IPS-NIHi7 (cell line): ENCODE measurements around the gene WDHD1.
"Not testable (repeated sequence)": the region's sequence is repeated elsewhere in the genome, so short reads cannot be mapped to it uniquely, and the experiment has no call there.

Experiments
- DNase-seq: peaks from one replicate; pipeline ENCODE4 v3.0.0; 2012; ENCODE audit warnings: mixed read lengths; ENCODE audit errors: extremely low spot score

WDHD1 gene

DNA sequence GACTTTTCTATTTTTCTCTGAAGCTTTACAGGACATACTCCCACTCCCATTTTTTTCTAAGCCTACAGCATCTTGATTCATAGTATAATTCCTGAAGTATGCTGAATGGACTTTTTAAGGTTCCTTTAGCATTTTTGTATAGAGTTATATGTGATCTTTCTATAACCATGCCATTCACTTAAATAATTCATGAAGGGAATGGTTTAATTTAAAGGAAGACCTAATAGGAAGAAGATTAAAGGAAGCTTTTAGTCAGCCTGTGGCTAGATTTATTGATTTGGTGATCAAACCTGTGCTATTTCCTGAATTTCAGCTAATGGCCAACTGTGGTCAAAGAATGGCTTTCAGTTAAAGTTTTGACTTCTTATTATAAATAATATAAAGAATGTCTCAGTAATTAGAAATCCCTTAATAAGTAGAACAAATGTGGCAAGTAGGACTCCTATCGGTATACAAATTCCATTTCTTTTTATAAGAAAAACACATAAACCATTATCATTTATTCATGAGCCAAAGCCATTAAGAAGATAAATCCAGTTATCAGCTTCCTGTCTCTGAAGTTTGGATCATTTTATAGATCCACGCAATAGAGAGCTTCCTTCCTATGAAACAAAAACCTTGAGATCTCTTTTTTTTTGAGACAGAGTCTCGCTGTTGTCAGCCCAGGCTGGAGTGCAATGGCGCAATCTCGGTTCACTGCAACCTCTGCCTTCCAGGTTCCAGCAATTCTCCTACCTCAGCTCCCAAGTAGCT lies 20.6 kb upstream of the WDHD1 start:
- no peak for DNase-seq

- DNase-seq: no peak
Measured at GRCh38 chr14:55045087-55045486, 18.2 kb upstream of the WDHD1 start.

- no peak for DNase-seq
Measured at GRCh38 chr14:55043528-55043927, 16.6 kb upstream of the WDHD1 start.

DNA sequence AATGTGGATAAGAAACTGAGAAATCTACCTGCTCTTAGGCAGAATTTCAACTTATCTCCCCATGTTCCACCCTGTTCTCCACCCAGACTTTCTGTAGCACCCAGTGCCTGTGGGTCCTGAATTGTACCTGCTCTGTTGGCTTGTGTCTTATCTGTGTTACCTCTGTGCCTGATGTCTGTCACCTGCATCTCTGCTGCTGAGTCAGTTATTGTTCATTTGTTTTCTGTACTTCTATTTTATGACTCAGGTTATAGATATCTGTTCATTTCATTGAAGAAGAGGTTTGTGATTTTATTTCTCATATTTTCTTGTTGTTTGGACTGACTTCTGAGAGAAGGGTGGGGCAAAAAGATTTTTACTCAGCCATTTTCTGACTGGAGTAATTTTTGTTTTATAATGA lies 11.8 kb upstream of the WDHD1 start:
- DNase-seq: no peak

DNA sequence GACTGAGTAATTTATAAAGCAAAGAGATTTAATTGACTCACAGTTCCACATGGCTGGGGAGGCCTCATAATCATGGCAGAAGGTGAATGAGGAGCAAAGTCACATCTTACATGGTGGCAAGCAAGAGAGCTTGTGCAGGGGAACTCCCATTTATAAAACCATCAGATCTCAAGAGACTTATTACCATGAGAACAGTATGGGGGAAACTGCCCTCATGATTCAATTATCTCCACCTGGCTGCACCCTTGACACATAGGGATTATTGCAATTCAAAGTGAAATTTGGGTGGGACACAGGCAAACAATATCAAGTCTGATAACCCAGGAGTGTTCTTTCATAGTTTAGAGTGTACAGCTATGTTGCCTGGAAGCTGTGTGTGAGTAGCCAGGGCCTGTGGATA lies 11.1 kb upstream of the WDHD1 start:
- not testable (repeated sequence) for DNase-seq

DNA sequence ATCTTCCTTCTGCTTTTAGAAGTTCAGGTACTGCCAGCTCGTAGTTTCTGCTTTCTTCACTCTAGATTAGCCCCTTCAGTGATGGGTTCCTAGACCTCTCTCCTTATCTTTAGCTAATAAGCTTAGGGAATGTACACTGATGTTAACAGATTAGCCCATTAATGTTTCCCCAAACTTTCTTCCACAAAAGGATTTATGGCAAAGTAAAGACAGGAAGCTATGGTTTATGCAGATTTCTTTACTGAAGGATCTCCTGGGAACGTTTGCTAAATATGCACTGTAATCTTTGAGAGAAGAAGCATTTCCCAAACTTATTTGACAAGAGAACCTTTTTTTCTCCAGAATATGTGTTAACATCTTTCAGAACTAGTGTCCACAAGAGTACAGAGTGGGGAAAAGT lies 4.3 kb upstream of the WDHD1 start:
- no peak for DNase-seq

DNA sequence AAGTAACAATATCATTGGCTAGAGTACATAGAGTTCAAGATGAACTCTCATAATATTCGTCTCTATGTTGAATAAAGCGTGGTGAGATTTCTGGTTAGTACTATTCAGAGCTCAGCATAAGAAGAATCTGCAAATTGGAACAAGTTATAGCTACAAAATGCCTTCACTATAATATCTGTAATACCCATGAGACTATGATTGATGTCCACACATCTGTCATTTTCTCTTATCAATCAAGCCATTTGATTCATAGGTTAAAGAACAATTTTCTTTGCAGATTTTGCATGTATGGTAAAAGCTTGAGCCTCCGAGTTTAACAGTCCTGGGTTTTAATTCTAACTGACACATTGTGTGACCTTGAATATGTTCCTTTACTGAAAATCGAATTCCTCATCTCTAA lies 1.6 kb upstream of the WDHD1 start:
- DNase-seq: no peak

DNA sequence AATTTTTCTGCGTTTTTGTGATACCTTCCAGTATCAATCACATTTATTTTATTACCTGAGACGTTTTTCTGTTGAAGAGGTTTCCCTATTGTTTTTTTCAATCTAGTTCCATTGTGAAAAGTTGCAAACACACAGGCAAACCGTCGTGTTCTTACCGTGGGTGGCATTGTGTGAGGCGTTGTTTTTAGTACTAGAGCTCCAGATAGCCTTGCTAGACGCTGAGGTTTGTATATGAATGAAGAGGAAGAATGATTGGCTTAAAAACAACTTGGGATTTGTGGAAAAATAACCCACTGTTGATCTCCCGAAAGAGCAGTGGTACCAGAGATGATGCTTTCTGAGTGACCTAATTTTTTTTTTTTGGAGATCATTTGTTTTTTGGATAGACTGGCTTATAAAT lies 1.2 kb upstream of the WDHD1 start:
- DNase-seq: no peak

GRCh38 chr14:55026441-55026792 lies 482 bp downstream of the WDHD1 start:
- DNase-seq: no peak

DNA sequence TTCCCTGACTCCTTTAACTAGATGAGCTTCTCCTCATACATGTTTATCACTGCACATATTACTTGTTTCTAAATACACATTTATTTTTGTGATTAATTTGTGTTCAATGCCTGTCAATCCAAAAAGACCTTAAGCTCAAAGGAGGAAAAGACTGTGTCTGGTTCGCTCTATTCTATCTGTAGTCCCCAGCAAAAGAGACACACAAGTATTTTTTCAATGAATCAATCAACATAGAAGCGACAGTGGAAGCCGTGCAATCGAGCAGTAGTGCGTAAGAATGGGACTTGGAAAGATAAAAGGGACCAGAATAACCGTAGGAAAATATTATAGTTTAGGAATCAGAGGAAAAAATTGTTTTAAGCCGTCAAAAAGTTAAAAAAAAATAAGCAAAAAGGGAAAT lies 951 bp downstream of the WDHD1 start:
- no peak for DNase-seq

GRCh38 chr14:55024365-55024764 lies 2.5 kb downstream of the WDHD1 start:
- DNase-seq: not testable (repeated sequence)

DNA sequence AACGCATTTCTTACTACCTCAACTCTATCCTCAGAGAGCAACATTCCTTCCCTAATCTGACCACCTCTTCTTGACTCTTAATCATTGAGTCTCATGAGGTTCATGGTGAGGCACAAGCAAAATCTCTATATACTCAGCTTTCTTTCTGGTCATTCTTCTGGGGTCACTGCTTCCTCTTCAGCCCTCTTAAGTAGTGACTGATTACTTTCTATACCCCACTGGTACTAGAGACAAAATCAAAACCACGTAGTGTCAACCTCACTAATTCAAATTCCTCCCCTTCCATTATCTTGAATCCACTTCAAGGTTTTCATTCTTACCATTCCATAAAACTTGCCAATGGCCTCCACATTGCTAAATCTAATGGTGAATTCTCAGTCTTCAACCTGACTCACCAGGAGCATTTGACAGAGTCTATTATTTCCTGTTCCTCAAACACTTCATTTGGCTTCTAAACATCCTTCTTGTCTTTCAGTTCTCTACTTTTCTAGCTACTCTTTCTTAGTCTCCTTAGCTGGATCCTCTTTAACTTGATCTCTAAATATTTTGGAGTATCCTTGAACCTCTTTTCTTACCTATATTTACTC lies 6.8 kb downstream of the WDHD1 start:
- no peak for DNase-seq

DNA sequence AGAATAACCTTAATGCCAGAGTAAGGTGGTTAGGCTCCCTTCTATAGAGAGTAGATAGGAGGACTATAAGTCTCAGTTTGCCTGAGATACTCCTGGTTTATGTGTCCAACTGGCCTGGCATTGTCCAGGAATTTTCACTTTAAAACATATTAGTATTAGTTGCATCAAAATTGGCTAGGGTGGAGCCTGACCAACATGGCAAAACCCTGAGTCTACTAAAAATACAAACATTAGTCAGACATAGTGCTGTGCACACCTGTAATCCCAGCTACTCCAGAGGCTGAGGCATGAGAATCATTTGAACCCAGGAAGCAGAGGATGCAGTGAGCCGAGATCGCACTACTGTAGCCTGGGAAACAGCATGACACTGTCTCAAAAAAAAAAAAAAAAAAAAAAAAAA lies 11.9 kb downstream of the WDHD1 start:
- DNase-seq: no peak

DNA sequence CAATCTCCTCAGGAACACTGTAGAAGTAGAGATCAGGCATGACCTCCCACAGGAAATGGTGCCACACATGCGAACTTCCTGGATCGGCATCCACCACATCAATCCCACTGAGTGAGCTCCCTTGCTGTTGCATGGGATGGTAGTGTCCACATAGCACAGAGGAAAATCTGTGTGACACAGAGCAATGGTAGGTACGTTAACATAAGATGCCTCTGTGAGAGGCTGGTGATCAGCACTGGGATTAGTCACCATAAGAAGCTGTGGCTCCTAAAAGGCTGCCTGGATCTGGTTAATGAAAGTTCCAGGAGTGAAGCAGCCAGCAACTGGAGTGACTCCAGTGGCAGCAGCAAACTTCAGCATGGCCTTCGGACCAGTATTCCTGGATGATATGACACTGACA lies 21.8 kb downstream of the WDHD1 start:
- DNase-seq: no peak

GRCh38 chr14:55000381-55000780 lies 26.5 kb downstream of the WDHD1 start:
- no peak for DNase-seq

DNA sequence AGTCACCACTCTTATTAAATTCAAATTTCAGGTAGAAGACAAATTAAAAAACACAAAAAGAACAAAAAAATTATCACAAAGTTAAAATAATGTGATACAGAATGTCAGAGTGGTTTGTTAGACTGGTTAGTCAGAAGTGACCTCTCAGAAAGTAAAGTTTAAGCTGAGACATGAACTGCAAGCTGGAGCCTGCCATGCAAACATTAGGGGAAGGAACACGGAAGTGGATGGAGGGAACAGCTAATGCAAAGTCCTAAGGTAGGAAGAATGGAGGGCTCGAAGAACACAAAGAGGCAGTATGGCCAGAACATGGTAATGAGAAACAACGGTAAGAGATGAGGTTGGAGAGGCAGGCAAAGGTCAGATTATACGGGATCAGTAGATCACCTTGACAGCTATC lies 41.7 kb downstream of the WDHD1 start:
- DNase-seq: no peak

GRCh38 chr14:54981698-54982097 lies 45.2 kb downstream of the WDHD1 start:
- no peak for DNase-seq

GRCh38 chr14:54979039-54979438 lies 47.9 kb downstream of the WDHD1 start:
- no peak for DNase-seq

DNA sequence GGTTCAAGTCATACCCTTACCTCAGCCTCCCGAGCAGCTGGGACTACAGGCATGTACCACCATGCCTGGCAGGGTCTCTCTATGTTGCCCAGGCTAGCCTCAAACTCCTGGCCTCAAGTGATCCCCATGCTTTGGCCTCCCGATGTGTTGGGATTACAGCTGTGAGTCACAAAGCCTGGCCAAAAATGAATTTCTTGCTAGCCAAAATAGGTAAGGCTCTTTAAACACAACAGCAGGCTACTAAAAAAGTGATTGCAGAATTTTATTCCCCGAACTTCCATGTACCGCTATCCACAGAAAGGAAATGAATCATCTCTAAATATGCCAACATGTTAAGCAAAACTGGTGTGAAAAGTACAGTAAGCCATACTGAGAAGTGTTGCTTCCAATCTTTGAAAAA lies 50.6 kb downstream of the WDHD1 start:
- DNase-seq: no peak

GRCh38 chr14:54975856-54976255 lies 51.0 kb downstream of the WDHD1 start:
- no peak for DNase-seq

GRCh38 chr14:54974788-54975414 lies 52.0 kb downstream of the WDHD1 start:
- DNase-seq: no peak

DNA sequence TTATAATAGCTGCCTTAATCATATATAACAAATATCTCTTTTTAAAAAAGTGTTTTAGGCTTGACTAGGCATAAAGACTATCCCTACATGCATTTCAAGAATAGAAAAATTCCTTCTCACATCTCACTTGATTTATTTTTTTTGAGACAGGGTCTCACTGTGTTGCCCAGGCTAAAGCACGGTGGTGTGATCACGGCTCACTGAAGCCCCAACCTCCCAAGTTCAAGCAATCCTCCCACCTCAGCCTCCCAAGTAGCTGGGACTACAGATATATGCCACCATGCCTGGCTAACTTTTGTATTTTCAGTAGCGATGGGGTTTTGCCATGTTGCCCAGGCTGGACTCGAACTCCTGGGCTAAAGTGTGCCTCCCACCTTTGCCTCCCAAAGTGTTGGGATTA lies 59.4 kb downstream of the WDHD1 start:
- no peak for DNase-seq

GRCh38 chr14:54955143-54955542 lies 71.8 kb downstream of the WDHD1 start:
- no peak for DNase-seq
